Neutrophil (primary cell): ENCODE measurements around the gene ARHGAP25.
A peak's percentile ranks its signal among the peaks of the same experiment; 100 is the strongest.

Source experiments
- H3K27ac ChIP-seq: fragments of 200-600 bp; sonication (generic); 2 replicates; pipeline ENCODE4 v1.5.1; 2016; ENCODE audit warnings: mild to moderate bottlenecking, moderate library complexity
- H3K27me3 ChIP-seq: fragments of 200-600 bp; sonication (generic); 2 replicates; pipeline ENCODE4 v1.6.0; 2016; ENCODE audit warnings: mild to moderate bottlenecking
- H3K36me3 ChIP-seq: fragments of 200-600 bp; sonication (generic); 2 replicates; pipeline ENCODE4 v1.5.1; 2017
- H3K4me1 ChIP-seq, 2 experiments: fragments of 200-600 bp in 1 of 2; sonication (generic) in 1 of 2; 1 replicate in 1 of 2; 2 replicates in 1 of 2; pipeline versions ENCODE4 v1.5.1 to v1.6.1; 2013 to 2016; ENCODE audit warnings: low read depth in 1 of 2, low read length in 1 of 2, mild to moderate bottlenecking in 1 of 2, moderate library complexity in 1 of 2; ENCODE audit not compliant: control insufficient read depth in 1 of 2, insufficient read depth in 1 of 2
- H3K4me3 ChIP-seq, 2 experiments: fragments of 200-600 bp in 1 of 2; sonication (generic) in 1 of 2; 1 replicate in 1 of 2; 2 replicates in 1 of 2; pipeline ENCODE4 v1.5.1; 2013 to 2016; ENCODE audit warnings: low read depth in 1 of 2, low read length in 1 of 2, mild to moderate bottlenecking in 1 of 2, moderate library complexity in 1 of 2
- H3K9me3 ChIP-seq: fragments of 200-600 bp; sonication (generic); 2 replicates; pipeline ENCODE4 v1.5.1; 2016
- CTCF ChIP-seq: fragments of 200-600 bp; sonication (generic); IDR thresholded peaks from 2 replicates; pipeline ENCODE4 v1.5.1; 2016; ENCODE audit warnings: antibody characterized with exemption

The ARHGAP25 gene

GRCh38 chr2:68700560-68700959, 34.1 kb upstream of the ARHGAP25 start:
- Histone ChIP-seq H3K4me3 (no peak overlapping the region), H3K36me3 (no peaks in the 10 kb centered on the region), H3K4me1 (peaks cover 6 to 9% of the 10 kb centered on the region in 2 experiments), H3K27me3 (no peaks in the 10 kb centered on the region), H3K27ac (no peak overlapping the region), H3K9me3 (no peaks in the 10 kb centered on the region)
- TF ChIP-seq CTCF = no peak

GRCh38 chr2:68706637-68707036, 28.0 kb upstream of the ARHGAP25 start:
- Histone ChIP-seq H3K4me1 (no peaks in the 10 kb centered on the region), H3K27ac (no peak overlapping the region), H3K27me3 (no peaks in the 10 kb centered on the region), H3K36me3 (no peaks in the 10 kb centered on the region), H3K4me3 (no peak overlapping the region), H3K9me3 (no peaks in the 10 kb centered on the region)
- TF ChIP-seq CTCF = no peak

- Histone ChIP-seq H3K9me3 (no peaks in the 10 kb centered on the region), H3K4me1 (no peaks in the 10 kb centered on the region), H3K4me3 (no peak overlapping the region), H3K36me3 (no peaks in the 10 kb centered on the region), H3K27ac (no peak overlapping the region), H3K27me3 (no peaks in the 10 kb centered on the region)
- TF ChIP-seq CTCF = no peak
Measured at GRCh38 chr2:68708629-68709028, 26.0 kb upstream of the ARHGAP25 start.

- Histone ChIP-seq H3K36me3 (no peaks in the 10 kb centered on the region), H3K4me1 (peaks cover 3 to 4% of the 10 kb centered on the region in 2 experiments), H3K9me3 (no peaks in the 10 kb centered on the region), H3K4me3 (no peak overlapping the region), H3K27me3 (no peaks in the 10 kb centered on the region), H3K27ac (no peak overlapping the region)
- peak; percentile 73 for TF ChIP-seq CTCF
Measured at GRCh38 chr2:68709421-68709911, 25.1 kb upstream of the ARHGAP25 start.

- no peaks in the 10 kb centered on the region for H3K9me3 ChIP-seq
- no peaks in the 10 kb centered on the region for H3K36me3 ChIP-seq
- H3K4me3 ChIP-seq = no peak overlapping the region
- TF ChIP-seq CTCF = no peak
- no peaks in the 10 kb centered on the region for H3K27me3 ChIP-seq
- H3K4me1 ChIP-seq = peaks cover 11 to 12% of the 10 kb centered on the region in 2 experiments
- H3K27ac ChIP-seq = peak overlapping the region; percentile 11
Measured at GRCh38 chr2:68710336-68710735, 24.3 kb upstream of the ARHGAP25 start.

GRCh38 chr2:68710756-68711155, 23.9 kb upstream of the ARHGAP25 start:
- Histone ChIP-seq H3K9me3 (no peaks in the 10 kb centered on the region), H3K4me1 (peaks cover 14 to 17% of the 10 kb centered on the region in 2 experiments)
- no peak for TF ChIP-seq CTCF

More at GRCh38 chr2:68710756-68711155, 23.9 kb upstream of the ARHGAP25 start:
- no peak overlapping the region for H3K4me3 ChIP-seq
- peak overlapping the region; percentile 11 for H3K27ac ChIP-seq
- H3K27me3 ChIP-seq = no peaks in the 10 kb centered on the region
- H3K36me3 ChIP-seq = no peaks in the 10 kb centered on the region
